ENCODE data around the gene CLEC2D. TPM values are rescaled to one million over a fixed set of nuclear protein-coding genes. Genes with fewer than 3 reads are reported as not detected.
"Not testable (repeated sequence)": the region's sequence is repeated elsewhere in the genome, so short reads cannot be mapped to it uniquely, and the experiment has no call there.

CLEC2D gene
- total RNA-seq, 1 experiment from 2014 or later, result 2.8 TPM

DNA sequence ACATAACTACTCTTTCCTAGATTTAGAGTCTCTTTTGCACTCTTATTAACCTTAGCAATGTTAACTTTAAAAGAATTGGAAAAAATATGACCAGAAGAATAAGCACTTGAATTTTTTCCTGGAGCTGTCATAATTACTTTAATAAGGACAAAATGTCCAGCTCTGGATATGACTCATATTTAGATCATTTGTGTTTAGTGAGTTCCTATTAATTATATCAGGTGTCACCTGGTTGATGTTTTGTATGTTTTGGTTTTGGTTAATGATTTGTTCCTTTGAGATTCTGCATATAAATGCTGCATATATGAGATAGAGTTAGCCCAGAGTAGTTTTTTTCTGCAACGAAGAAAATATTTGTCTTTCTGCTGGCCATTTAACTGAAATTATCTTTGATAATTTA, 58.3 kb downstream of the CLEC2D start:
- no peak for DNase-seq (ENCODE audit: low read depth)

DNA sequence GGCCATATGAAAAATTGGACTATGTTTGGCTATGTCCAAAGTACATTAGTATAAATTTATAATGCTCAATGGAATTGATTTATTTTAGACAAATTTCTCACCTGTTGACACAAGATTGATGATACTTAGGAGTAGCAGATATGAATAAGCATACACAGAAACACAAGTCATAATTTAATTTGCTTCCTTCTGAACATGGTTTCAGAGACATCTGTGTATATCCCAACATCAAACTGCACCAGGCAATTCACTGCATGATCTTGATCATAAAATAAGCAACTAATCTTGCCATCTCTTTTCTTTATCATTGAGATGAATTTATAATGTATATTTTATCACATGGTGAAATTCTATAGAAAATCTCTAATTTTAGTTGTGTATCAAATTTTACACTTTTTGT, 59.6 kb downstream of the CLEC2D start:
- no peak for DNase-seq (ENCODE audit: low read depth)

DNA sequence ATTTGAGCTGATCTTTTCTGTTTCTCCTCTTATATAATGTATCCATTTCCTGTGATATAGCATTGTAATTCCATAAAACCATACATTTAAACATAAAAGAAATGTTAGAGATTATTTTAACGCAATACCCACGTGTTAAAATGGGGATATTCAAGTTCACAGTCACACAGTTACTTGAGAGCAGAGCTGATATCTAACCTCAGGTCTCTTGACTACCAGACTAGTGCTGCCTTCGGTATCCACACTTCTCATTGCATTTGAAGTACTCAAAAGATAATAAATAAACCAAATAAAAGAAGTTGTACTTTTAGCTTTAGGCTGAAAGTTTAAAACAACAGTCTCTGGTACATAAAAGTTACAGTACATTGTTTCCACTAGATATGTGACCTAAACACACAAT, 60.5 kb downstream of the CLEC2D start:
- no peak for DNase-seq (ENCODE audit: low read depth)

DNA sequence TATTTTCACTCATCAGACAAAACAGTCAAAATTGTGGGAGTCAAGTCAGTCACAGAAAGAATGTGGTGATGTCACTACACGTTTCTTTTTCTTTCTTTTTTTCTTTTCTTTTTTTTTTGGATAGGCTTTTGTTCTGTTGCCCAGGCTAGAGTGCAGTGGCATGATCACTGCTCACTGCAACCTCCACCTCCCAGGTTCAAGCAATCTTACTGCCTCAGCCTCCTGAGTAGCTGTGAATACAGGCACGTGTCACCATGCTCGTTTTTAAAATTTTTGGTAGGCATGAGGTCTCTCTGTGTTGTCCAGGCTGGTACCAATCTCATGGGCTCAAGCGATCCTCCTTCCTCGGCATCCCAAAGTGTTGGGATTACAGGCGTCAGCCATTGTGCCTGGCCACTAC, 61.1 kb downstream of the CLEC2D start:
- DNase-seq (ENCODE audit: low read depth), result no peak

DNA sequence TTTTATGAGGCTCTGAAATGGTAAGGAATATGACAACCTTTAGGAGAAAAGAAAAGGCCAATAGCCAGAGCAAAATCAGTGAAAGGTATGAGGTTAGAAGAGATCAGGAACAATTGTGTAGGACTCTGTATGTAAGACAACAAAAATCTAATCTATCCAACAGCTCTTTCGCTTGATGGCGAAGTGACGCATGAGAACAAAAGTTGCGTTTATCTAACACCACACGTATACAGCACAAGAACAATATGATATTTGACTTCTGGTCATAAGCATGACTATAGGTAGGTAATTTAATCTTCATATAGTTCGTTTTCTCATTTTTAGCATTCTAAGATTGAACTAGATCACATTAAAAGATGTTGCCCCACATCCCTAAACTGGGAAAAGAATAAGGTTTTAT, 61.9 kb downstream of the CLEC2D start:
- DNase-seq (ENCODE audit: low read depth), result no peak

DNA sequence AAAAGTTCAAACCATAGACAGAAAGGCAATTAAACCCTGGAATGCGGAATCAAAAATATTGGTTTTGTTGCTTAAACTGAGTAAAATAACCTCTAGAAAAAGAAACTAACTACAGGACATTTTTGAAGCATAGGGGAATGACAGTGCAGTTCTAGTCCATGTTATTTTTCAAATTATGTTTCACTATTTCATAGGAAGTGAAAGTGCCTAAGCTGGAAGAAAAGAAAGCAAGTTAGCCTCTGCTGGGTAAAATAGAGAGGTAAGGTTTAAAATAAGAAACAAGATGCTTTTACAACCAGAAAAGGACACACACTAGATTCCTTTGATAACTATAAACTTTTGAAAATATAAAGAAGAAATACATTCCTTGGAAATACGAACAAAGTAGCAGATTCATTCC, 62.3 kb downstream of the CLEC2D start:
- no peak for DNase-seq (ENCODE audit: low read depth)

DNA sequence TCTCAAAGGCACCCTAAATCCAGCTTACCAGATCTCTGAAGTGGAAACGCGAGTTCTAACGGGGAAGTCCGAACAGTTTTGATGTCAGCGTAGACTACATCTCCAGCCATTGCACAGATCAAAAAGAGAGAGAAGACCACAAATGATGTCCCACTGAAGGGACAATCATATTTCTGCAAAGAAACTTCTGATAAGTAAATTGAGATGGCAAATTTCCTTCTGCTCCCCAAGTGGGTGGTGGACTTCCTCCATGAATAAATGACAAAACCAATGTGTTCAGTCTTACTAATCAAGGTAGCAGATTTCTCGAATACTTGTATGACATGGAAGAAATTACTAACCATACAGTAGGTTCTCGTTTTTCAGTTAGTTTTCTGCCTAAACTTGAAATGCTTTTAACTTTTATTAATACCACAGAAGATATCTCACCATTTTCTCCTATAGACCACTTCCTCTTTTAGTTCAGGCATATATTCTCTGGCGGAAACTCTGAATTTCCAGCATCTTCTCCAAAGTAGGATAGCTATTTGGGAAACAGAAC, 63.5 kb downstream of the CLEC2D start, which contains the start of gene CLECL1:
CLECL1 (minus strand) TSS at position 177 of the 541 bp plus-strand sequence.
- DNase-seq (ENCODE audit: low read depth), result no peak

DNA sequence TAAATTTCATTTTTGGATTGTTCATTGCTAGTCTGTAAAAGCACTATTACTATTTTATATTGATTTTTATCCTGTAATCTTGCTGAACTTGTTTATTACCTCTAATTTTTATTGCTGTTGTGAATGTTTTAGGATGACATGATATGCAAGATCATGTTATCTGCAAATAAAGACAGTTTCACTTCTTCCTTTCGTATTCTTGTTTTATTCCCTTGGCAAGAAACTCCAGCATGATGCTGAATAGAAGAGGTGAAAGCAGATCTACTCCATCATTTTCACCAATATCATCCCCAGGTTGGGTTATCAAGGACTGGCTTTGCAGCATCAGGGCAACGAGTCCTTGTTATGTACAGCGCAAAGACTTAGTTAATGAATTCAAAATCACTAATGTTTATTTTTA, 66.1 kb downstream of the CLEC2D start:
- no peak for DNase-seq (ENCODE audit: low read depth)

DNA sequence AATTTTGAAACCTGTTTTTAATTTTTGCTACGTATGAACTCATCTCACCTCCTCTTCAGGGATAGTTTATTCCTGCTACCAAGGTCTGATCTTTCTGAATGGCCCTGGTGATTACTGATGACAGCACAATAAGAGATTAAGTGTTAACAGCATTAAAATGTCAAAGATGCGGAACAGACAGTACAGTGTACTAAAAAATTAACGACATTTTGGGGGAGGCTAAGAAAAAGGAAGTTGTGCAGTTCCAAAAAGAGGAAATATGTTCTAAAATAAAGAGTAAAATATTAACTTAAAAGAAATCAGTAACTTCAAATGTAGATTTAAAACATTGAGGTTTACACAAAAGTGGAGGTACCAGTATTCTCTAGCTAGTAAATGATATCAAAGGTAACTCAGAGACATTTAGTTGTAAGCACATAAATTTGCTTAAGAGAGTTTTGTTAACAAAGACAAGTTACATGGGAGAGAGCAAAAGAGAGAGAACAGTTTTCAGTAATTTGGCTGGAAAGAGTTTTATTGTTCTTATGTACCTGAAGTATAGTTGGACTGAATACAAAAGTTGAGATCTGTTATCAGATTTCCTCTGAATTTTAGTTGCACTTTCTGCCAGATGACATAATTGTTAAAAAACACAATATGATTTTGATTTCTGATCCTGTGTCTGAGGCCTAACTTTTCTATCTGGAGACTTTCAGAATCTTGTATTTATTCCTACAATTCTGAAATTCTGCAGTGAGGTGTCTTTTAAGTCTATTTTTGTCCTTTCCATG, 67.6 kb downstream of the CLEC2D start:
- no peak for DNase-seq (ENCODE audit: low read depth)

DNA sequence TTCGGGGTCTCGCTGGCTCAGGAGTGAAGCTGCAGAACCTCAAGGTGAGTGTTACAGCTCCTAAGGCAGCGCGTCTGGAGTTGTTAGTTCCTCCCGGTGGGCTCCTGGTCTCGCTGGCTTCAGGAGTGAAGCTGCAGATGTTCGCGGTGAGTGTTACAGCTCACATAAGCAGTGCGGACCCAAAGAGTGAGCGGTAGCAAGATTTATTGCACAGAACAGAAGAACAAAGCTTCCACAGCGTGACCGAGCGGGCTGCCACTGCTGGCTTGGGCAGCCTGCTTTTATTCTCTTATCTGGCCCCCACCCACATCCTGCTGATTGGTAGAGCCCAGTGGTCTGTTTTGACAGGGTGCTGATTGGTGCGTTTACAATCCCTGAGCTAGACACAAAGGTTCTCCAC, 69.4 kb downstream of the CLEC2D start:
- DNase-seq (ENCODE audit: low read depth), result not testable (repeated sequence)

DNA sequence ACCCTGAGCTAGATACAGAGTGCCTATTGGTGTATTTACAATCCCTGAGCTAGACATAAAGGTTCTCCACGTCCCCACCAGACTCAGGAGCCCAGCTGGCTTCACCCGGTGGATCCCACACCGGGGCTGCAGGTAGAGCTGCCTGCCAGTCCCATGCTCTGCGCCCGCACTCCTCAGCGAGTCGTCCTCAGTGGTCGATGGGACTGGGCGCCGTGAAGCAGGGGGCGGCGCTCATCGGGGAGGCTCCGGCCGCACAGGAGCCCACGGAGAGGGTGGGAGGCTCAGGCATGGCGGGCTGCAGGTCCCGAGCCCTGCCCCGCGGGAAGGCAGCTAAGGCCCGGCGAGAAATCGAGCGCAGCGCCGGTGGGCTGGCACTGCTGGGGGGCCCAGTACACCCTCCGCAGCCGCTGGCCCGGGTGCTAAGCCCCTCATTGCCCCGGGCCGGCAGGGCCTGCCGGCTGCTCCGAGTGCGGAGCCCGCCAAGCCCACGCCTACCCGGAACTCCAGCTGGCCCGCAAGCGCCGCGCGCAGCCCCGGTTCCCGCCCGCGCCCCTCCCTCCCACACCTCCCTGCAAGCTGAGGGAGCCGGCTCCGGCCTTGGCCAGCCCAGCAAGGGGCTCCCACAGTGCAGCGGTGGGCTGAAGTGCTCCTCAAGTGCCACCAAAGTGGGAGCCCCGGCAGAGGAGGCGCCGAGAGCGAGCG, 70.0 kb downstream of the CLEC2D start:
- DNase-seq (ENCODE audit: low read depth), result not testable (repeated sequence)

DNA sequence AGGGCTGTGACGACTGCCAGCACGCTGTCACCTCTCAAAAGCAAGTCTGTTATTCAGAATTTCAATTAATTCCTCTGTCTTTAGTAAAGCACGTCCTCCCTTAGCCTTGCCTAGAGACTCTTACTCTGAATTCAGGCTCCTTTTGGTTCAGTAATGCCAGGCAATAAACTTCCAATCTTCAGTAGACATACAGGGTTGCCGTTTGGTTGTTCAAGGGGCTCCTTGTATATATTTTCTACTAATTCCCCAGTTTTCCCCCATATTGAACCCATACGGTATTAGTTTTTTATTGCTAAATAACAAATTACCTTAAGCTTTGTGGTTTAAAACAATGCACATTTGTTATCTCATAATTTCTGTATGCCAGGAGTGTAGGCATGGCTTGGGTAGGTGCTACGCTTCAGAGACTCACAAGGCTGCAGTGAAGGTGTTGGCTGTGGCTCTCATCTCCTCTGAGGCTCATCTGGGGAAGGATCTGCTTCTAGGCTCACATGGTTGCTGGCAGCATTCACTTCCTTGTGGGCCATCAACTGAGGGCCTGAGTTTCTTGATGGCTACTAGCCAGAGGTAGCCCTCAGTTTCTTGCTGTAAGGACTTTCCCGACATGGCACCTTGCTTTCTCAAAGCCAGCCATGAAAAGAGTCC, 70.7 kb downstream of the CLEC2D start:
- DNase-seq (ENCODE audit: low read depth), result no peak

DNA sequence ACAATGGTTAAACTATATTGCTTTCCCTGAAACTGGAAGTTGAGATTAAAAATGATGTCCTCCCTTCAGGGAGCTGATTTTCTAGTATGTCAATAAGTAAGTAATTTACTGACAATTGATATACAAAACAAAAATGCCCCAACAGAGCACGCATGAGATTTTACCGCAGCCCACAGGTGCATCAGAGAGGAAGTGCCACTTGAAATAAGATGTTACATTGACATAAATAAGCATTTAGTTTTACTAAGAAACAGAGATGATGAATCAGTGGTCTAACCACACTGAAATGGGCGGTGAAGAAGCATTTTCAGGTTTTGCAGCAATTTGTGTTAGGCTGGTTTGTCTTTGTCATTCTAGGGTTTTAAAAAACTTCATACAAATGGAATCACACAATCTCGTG, 72.2 kb downstream of the CLEC2D start:
- DNase-seq (ENCODE audit: low read depth), result no peak

DNA sequence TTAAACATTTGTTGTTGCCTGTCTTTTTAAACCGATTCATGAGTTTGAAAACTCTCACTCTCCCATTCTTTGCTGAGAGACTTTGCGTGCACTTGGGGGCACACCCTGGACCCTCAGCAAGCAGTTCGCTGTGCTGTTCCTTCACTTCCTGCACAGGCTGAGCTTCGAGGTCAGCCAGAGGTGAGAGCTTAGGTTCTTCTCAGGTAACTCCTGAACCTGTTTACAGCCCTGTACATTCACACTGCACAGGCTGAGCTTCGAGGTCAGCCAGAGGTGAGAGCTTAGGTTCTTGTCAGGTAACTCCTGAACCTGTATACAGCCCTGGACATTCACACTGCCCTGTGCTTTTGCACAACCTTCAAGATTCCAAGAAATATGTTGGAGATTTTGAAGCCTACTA, 73.1 kb downstream of the CLEC2D start:
- DNase-seq (ENCODE audit: low read depth), result no peak

DNA sequence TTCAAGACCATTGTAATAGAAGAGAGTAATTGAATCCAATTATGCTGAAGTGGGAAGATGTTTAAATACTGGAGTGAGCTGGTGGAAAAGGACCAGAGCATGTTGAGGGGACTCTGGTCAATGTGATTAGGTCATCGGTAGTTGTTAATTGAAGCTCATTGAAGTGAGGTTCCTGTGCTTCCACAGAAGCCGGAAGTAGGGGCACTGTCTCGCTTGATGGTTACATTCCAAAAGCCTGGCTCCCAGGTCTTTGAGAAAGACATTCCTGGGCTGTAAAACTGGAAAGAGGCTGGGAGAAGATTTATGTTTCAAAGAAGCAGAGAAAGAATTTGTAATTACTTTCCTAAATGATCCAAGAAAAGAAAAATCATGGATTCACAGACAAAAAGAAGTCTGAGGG, 75.7 kb downstream of the CLEC2D start:
- no peak for DNase-seq (ENCODE audit: low read depth)

Other genes starting within 250 kb of the CLEC2D start
- not detected in 2 replicates for gene KLRB1, start 61.8 kb upstream of the CLEC2D start, total RNA-seq (2014; rRNA removed)
- not detected in 2 replicates for gene CLECL1, start 63.4 kb downstream of the CLEC2D start, total RNA-seq (2014; rRNA removed)
- gene CD69, start 91.2 kb downstream of the CLEC2D start, total RNA-seq (2014; rRNA removed), result not detected in 2 replicates
- not detected in 2 replicates for gene KLRF1, start 157.8 kb downstream of the CLEC2D start, total RNA-seq (2014; rRNA removed)
- gene CLEC2B, start 199.6 kb downstream of the CLEC2D start, total RNA-seq (2014; rRNA removed), result 7.8 and 16.2 TPM in 2 replicates
- not detected in 2 replicates for gene KLRF2, start 211.8 kb downstream of the CLEC2D start, total RNA-seq (2014; rRNA removed)

All from LHCN-M2 (cell line).